K562 (cell line): ENCODE measurements around the gene DTX3. TPM values are rescaled to one million over a fixed set of nuclear protein-coding genes. Genes with fewer than 3 reads are reported as not detected.

Experiments used
- CCNT2 ChIP-seq: IDR thresholded peaks from 2 replicates; pipeline ENCODE4 v1.6.1; 2011; ENCODE audit warnings: borderline replicate concordance, low read depth, mild to moderate bottlenecking, moderate library complexity, mixed read lengths, low read length; ENCODE audit not compliant: insufficient read length; ENCODE audit errors: extremely low read depth
- ESRRA ChIP-seq: fragments of 450-650 bp; IDR thresholded peaks from 2 replicates; pipeline ENCODE4 v1.6.1; 2014; ENCODE audit warnings: low read depth, mild to moderate bottlenecking, moderate library complexity, borderline replicate concordance
- GATAD2A ChIP-seq: fragments of 450-650 bp; IDR thresholded peaks from 2 replicates; pipeline ENCODE4 v1.6.1; 2017
- ILF3 ChIP-seq: fragments of 450-650 bp; IDR thresholded peaks from 2 replicates; pipeline ENCODE4 v1.6.1; 2018; ENCODE audit warnings: antibody characterized with exemption, mild to moderate bottlenecking, moderate library complexity, borderline replicate concordance
- KAT7 ChIP-seq: sonication (generic); formaldehyde crosslinking; IDR thresholded peaks from 2 replicates; pipeline ENCODE4 v1.8.0; 2022; ENCODE audit warnings: missing genetic modification reagents, mild to moderate bottlenecking, borderline replicate concordance
- POLR2AphosphoS5 ChIP-seq: IDR thresholded peaks from 2 replicates; pipeline ENCODE4 v1.6.1; 2011; ENCODE audit warnings: mild to moderate bottlenecking, low read depth, low read length, moderate library complexity; ENCODE audit not compliant: control insufficient read depth, insufficient read depth
- RBFOX2 ChIP-seq: fragments of 200-400 bp; formaldehyde crosslinking; IDR thresholded peaks from 2 replicates; pipeline ENCODE4 v1.6.1; 2017; ENCODE audit warnings: low read depth, mild to moderate bottlenecking, low read length, moderate library complexity
- ZBED1 ChIP-seq: IDR thresholded peaks from 2 replicates; pipeline ENCODE4 v1.6.1; 2014
- polyA plus RNA-seq, 8 experiments: library from polyadenylated mRNA; depleted of rRNA in 4 of 8; stranded (reverse) in 5 of 8; unstranded in 3 of 8; fragments of >200 nt; fragmentation: Nextera tagmentation in 2 of 8; fragmentation: Illumina TruSeq in 1 of 8; extraction: Ambion mirVana in 2 of 8; extraction: Trizol in 1 of 8; gene quantifications; 2 replicates each; pipeline versions ENCODE4 v1.2.1 to v1.2.3, GENCODE V29; 2011 to 2014; ENCODE audit warnings: inconsistent platforms in 1 of 8, missing spikeins in 1 of 8
- total RNA-seq, 7 experiments: library from RNA; depleted of rRNA in 6 of 7; stranded (reverse); fragments of >200 nt in 6 of 7; fragmentation: Illumina TruSeq in 2 of 7; extraction: Trizol in 2 of 7; gene quantifications; 2 replicates each; pipeline versions ENCODE4 v1.2.1 to v1.2.3, GENCODE V29; 2011 to 2021; ENCODE audit warnings: low replicate concordance in 1 of 7
- TF ChIP-seq, protein P1 (sequence below): sonication (generic); formaldehyde crosslinking; IDR thresholded peaks from 2 replicates; pipeline ENCODE4 v1.8.0; 2023; ENCODE audit warnings: mild to moderate bottlenecking, missing genetic modification reagents
- TF ChIP-seq, protein P2 (sequence below): fragments of 450-650 bp; IDR thresholded peaks from 2 replicates; pipeline ENCODE4 v1.7.1; 2018; ENCODE audit warnings: mild to moderate bottlenecking, low read depth; ENCODE audit not compliant: partially characterized antibody

DTX3 gene
- total and polyA plus RNA-seq, 9 of the 15 experiments (the other 6 are each of a cell fraction or from before 2014, with no cell fraction given), result 0.03 to 0.09 (median 0.06) TPM; not detected in 6

- TF ChIP-seq, protein P1, sequence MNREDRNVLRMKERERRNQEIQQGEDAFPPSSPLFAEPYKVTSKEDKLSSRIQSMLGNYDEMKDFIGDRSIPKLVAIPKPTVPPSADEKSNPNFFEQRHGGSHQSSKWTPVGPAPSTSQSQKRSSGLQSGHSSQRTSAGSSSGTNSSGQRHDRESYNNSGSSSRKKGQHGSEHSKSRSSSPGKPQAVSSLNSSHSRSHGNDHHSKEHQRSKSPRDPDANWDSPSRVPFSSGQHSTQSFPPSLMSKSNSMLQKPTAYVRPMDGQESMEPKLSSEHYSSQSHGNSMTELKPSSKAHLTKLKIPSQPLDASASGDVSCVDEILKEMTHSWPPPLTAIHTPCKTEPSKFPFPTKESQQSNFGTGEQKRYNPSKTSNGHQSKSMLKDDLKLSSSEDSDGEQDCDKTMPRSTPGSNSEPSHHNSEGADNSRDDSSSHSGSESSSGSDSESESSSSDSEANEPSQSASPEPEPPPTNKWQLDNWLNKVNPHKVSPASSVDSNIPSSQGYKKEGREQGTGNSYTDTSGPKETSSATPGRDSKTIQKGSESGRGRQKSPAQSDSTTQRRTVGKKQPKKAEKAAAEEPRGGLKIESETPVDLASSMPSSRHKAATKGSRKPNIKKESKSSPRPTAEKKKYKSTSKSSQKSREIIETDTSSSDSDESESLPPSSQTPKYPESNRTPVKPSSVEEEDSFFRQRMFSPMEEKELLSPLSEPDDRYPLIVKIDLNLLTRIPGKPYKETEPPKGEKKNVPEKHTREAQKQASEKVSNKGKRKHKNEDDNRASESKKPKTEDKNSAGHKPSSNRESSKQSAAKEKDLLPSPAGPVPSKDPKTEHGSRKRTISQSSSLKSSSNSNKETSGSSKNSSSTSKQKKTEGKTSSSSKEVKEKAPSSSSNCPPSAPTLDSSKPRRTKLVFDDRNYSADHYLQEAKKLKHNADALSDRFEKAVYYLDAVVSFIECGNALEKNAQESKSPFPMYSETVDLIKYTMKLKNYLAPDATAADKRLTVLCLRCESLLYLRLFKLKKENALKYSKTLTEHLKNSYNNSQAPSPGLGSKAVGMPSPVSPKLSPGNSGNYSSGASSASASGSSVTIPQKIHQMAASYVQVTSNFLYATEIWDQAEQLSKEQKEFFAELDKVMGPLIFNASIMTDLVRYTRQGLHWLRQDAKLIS (CRISPR knock-in tag), result peak; percentile 55
- 0 out of 2 replicates have a peak, but pooled peaks have one; percentile 50 for TF ChIP-seq GATAD2A
- TF ChIP-seq RBFOX2, result peak; percentile 85
- TF ChIP-seq CCNT2, result peak; percentile 79
- TF ChIP-seq ESRRA, result peak; percentile 67; the same call in 1 of the 2 replicates
- peak; percentile 45; the same call in 1 of the 2 replicates for TF ChIP-seq ILF3
- peak; percentile 80 for TF ChIP-seq KAT7 (CRISPR knock-in tag)
- TF ChIP-seq POLR2AphosphoS5, result peak; percentile 44; the same call in 1 of the 2 replicates
- no peak for TF ChIP-seq ZBED1
- TF ChIP-seq, protein P2, sequence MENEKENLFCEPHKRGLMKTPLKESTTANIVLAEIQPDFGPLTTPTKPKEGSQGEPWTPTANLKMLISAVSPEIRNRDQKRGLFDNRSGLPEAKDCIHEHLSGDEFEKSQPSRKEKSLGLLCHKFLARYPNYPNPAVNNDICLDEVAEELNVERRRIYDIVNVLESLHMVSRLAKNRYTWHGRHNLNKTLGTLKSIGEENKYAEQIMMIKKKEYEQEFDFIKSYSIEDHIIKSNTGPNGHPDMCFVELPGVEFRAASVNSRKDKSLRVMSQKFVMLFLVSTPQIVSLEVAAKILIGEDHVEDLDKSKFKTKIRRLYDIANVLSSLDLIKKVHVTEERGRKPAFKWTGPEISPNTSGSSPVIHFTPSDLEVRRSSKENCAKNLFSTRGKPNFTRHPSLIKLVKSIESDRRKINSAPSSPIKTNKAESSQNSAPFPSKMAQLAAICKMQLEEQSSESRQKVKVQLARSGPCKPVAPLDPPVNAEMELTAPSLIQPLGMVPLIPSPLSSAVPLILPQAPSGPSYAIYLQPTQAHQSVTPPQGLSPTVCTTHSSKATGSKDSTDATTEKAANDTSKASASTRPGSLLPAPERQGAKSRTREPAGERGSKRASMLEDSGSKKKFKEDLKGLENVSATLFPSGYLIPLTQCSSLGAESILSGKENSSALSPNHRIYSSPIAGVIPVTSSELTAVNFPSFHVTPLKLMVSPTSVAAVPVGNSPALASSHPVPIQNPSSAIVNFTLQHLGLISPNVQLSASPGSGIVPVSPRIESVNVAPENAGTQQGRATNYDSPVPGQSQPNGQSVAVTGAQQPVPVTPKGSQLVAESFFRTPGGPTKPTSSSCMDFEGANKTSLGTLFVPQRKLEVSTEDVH, result no peak
Observed at GRCh38 chr12:57632958-57633840, 28.6 kb downstream of the DTX3 start, which contains the start of gene B4GALNT1 (continued).
